ENCODE measurements around the gene SRGAP1.

- no peak for TF ChIP-seq REST (IDR thresholded peaks at IDR 0.05; ENCODE audit: insufficient read depth in 1 of 2, low read depth in 2 of 2, low read length in 2 of 2)
- no peak for TF ChIP-seq POLR2AphosphoS5 (IDR thresholded peaks at IDR 0.05; ENCODE audit: low read depth, low read length)
Measured at GRCh38 chr12:63898764-63899337, 54.4 kb downstream of the SRGAP1 start.

All from PFSK-1 (cell line).